Midbrain (tissue), 1 donor: ENCODE results near the gene PDLIM1.
A peak's percentile ranks its signal among the peaks of the same experiment; 100 is the strongest.

ENCODE experiments used
- DNase-seq: peaks from one replicate; lab custom pipeline; 2025; lab: John Stamatoyannopoulos, UW

PDLIM1 gene

GRCh38 chr10:95263864-95264226 lies 27.0 kb downstream of the PDLIM1 start:
- no peak for DNase-seq

DNA sequence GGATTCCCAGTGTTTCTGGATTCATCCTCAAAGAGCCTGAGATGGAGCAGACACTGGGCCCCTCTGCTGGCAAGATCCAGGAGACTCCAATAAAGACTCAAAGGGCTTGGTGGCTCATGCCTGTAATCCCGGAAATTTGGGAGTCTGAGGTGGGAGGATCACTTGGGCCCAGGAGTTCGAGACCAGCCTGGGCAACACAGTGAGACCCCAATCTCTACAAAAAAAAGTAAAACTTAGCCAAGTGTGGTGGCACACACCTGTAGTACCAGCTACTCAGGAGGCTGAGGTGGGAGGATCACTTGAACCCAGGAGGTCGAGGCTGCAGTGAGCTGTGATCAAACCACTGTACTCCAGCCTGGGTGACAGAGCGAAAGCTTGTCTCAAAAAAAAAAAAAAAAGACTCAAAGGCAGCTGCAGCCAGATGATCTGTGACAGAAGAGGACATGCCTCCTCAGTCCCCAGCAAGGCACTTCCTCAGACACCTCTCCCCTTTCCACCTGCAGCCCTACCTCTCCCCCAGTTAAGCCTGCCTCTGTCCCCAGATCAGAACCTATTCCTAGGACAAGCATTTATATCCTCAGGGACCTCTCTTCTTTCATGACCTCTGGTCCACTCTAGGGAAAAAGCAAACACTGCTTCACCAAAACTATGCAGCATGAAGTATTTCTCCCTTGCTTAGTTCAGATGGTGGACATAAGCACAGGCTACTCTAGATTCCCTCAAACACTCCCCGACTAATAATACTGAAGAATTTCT lies 27.9 kb downstream of the PDLIM1 start:
- no peak for DNase-seq

DNA sequence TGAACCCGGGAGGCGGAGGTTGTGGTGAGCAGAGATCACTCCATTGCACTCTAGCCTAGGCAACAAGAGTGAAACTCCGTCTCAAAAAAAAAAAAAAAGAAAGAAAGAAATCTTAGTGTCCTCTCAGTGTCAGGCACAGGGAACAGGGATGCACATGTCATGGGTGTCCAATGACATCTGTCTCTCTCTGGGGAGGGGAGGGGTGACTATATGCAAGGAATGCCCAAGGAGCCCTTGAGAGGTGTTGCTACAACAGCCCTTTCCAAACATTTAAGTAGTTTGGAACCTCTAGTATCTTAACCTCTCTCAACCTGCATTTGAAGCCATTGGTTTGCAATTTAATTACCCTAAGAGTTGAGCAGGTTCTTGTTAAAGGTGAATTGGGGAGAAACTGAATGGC lies 28.9 kb downstream of the PDLIM1 start:
- DNase-seq, result no peak

- no peak for DNase-seq
These were observed 29.8 kb downstream of the PDLIM1 start for GRCh38 chr10:95260909-95261552.

GRCh38 chr10:95260397-95260881 lies 30.4 kb downstream of the PDLIM1 start:
- DNase-seq, result no peak

- DNase-seq, result no peak
These were observed 33.0 kb downstream of the PDLIM1 start for GRCh38 chr10:95257849-95258248.

- no peak for DNase-seq
These were observed 34.5 kb downstream of the PDLIM1 start for GRCh38 chr10:95256268-95256667.

DNA sequence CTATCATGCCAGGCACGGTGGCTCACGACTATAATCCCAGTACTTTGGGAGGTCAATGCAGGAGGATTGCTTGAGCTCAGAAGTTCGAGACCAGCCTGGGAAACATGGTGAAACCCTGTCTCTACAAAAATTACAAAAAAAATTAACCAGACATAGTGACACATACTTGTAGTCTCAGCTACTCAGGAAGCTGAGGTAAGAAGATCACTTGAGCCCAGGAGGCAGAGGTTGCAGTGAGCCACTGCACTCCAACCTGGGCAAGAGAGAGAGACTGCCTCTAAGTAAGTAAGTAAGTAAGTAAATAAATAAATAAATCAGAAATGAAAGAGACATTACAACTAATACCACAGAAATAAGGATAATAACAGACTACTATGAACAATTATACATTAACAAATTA lies 36.2 kb downstream of the PDLIM1 start:
- DNase-seq, result no peak

- no peak for DNase-seq
These were observed 37.1 kb downstream of the PDLIM1 start for GRCh38 chr10:95253686-95254085.

GRCh38 chr10:95253007-95253406 lies 37.8 kb downstream of the PDLIM1 start:
- DNase-seq, result no peak

DNA sequence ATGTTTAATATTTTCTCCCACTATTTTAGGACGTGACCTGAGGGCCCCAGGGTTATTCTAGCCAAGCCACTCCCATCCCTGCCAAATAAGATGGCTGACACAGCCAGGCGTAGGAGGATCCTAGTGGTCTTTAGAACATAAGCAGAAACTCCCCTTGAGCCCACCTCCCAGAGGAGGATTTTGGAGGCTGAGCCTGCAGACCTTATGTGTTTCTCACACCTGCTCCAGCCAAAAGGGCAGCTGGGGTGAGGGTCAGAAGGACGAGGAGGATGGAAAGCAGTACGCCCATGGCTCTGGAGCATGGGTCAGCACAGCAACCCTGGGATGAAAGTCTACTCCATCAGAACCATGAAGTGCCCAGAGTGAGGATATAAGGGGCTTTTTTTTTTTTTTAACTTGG lies 39.9 kb downstream of the PDLIM1 start:
- no peak for DNase-seq

- DNase-seq, result no peak
These were observed 41.3 kb downstream of the PDLIM1 start for GRCh38 chr10:95249467-95249866.

GRCh38 chr10:95248989-95249388 lies 41.8 kb downstream of the PDLIM1 start:
- DNase-seq, result no peak

DNA sequence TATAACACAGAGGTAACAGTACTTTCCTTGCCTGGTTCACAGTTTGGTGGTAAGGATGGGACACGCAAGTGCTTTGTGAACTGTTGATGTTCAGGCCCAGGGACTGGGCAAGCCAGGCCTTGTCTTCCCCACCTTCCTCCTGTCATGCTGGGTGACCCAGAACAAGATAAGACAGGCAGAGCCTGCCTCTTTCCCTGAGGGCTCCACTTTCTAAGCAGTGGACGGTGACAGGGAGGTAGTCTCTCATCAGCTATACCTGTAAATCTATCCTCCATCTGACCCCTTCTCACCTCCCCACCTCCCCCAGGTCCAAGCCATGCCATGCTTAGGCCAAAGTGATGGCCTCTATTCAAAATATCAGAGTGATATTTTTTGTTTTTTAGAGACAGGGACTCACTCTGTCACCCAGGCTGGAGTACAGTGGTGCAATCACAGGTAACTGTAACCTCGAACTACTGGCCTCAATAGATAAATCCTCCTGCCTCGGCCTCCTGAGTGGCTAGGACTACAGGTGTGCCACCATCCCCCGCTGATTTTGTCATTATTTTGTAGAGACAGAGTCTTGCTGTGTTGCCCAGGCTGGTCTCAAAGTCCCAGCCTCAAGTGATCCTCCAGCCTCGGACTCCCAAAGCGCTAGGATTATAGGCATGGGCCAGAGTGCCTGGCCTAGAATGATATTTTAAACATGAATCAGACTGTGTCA lies 42.8 kb downstream of the PDLIM1 start:
- DNase-seq, result no peak

DNA sequence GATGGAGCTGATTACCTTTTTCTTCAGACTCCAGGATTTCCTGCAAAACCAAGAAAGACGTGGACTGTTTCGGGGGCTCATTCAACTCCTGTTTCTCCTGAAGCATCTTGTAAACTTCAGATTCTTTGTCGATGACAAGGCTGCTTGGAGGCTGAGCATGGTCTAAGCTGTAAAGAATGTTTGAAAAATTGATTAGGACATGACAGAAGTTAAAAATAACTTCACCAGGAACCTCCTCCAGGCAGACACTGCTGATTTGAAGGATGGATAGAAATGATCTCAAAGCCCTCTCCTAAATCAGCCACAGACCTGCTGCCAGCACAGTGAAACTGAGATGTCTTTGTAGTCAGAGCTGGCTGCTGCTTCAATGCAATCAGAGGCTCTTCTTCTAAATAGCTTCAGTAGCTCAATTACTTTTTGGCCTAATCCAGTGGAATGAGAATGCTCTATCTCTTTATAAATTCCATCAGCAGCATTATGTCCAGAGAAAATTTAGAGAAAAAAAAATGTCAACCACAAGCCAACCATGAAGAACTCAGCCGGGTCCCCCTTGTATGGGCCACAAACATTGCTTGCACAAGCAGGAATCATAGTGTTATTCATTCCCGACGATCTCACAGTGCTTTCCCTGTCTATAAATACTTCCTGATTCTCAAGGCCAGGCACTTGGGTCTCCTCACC lies 43.5 kb downstream of the PDLIM1 start:
- no peak for DNase-seq

GRCh38 chr10:95246582-95247051 lies 44.2 kb downstream of the PDLIM1 start:
- DNase-seq, result peak; percentile 10

- no peak for DNase-seq
These were observed 45.3 kb downstream of the PDLIM1 start for GRCh38 chr10:95245425-95246055.

DNA sequence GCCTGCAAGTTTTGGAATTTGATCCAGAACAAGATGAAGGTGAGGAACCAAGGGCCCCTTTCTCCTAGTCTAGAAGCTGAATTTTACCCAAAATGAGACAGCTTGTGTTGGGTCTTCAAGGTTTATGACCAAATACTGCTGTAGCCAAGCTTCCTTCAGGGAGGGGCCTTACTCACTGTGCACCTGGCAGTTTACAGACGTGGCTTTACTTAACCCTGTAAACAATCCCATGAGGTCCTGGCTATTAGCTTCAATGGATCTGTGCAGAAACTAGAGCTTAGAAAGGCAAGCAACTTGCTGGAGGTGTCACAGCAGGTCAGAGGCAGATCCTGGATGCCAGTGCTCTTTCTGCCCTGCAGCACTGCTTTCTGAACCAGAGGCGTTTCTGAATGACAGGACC lies 46.7 kb downstream of the PDLIM1 start:
- no peak for DNase-seq

DNA sequence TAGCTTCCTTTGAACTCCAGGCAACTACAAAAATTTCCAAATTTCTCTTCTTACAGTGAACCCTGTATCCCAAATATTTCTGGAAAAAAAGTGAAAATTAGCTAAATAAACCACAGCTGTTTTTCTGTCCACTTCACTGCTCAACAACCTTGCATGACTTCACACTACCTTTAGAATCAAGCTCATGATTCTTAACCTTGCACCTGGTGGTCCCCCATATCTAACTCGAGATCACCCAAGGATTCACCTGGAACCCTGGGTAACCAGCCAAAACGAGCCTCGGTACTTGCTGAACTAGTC lies 47.5 kb downstream of the PDLIM1 start:
- no peak for DNase-seq

DNA sequence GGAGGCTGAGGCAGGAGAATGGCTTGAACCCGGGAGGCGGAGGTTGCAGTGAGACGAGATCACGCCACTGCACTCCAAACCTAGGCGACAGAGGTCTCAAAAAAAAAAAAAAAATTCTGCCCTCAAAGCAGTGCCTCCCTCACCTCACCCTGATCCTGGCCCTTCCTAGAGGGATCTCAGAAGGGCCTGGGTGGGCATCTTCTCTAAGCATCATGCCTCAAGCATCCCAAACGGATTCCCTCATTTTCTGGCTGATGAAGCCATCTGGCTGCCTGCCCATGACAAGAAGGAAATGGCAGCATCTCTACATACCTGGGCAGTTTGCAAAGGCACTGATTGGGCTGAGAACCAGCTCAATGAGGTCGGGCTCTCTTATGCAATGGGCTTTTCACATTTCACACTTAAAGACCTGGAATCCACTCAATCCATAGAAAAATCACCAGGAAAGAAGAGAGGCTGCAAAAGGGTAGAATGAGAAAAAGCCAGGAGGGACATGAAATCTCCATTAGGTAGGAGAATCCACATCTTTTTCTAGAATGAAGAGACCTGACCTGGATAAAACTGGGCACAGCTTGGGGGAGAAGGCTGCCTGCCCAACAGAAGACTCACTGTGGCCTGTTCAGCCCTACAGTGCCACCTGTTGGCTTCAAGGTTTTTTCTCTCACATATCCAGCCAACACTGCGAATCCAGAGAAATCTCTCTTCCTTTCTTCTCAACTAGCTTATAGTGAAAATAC lies 48.1 kb downstream of the PDLIM1 start:
- DNase-seq, result peak; percentile 3

- no peak for DNase-seq
These were observed 49.3 kb downstream of the PDLIM1 start for GRCh38 chr10:95241533-95241932.
